ENCODE data around the gene BMPER.

The BMPER gene

DNA sequence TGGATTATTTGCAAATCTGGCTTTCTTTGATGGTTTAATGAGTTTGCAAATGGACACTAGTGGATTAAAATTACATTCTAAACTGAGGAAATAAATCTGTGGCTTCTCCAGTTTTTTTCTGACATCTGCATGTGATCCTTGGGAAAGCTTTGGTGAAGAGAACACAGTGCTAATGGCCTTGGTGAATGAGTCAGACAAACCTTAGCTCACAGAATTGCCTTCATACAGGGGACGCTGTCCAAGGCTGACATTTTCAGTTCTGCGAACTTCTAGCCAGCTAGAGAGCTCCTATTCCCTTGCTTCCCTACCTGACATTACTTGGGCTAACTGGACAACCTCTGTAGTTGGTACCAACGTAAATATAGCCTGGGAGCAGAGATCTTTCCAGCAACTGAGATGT is 21.2 kb downstream of the BMPER start (continued):
- TF ChIP-seq, protein P1, sequence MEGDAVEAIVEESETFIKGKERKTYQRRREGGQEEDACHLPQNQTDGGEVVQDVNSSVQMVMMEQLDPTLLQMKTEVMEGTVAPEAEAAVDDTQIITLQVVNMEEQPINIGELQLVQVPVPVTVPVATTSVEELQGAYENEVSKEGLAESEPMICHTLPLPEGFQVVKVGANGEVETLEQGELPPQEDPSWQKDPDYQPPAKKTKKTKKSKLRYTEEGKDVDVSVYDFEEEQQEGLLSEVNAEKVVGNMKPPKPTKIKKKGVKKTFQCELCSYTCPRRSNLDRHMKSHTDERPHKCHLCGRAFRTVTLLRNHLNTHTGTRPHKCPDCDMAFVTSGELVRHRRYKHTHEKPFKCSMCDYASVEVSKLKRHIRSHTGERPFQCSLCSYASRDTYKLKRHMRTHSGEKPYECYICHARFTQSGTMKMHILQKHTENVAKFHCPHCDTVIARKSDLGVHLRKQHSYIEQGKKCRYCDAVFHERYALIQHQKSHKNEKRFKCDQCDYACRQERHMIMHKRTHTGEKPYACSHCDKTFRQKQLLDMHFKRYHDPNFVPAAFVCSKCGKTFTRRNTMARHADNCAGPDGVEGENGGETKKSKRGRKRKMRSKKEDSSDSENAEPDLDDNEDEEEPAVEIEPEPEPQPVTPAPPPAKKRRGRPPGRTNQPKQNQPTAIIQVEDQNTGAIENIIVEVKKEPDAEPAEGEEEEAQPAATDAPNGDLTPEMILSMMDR (tag by site-specific recombination; IDR thresholded peaks at IDR 0.05), result no peak

DNA sequence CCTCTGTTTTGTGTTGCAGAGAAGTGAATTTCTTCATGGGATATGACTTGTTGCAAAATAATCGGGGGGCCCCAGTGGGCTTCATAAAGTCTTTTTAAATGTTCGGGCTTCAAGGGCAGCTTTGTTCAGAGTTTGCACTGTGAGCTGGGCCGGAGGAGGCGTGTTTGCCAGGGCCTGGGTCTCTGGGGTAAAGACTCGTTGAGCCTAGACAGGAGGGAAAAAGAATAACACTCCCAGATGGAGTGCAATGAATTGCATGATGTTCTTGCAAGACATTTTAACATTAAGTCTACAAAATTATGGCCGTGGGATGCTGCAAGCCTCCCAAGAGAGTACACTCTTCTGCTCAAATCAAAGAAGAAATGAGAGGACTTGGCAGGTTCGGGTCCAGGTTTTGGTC is 23.6 kb downstream of the BMPER start:
- H3K27ac ChIP-seq (ENCODE audit: extremely low read depth, low read depth, low read length), result no peak overlapping the region
- H3K36me3 ChIP-seq (ENCODE audit: control insufficient read depth in 2 of 2, insufficient read depth in 1 of 2, low read length in 2 of 2), result no peaks in the 10 kb centered on the region
- ChIA-PET CTCF (interaction anchor here (0.7 to 1.2 kb wide), 2 partner anchors 25 to 173 kb away, joined by 3 to 4 read pairs; no protein-coding TSS in a partner anchor), POLR2A (no interaction called here)
- H3K4me3 ChIP-seq (ENCODE audit: low read depth, low read length), result no peak overlapping the region
- TF ChIP-seq, protein P2, sequence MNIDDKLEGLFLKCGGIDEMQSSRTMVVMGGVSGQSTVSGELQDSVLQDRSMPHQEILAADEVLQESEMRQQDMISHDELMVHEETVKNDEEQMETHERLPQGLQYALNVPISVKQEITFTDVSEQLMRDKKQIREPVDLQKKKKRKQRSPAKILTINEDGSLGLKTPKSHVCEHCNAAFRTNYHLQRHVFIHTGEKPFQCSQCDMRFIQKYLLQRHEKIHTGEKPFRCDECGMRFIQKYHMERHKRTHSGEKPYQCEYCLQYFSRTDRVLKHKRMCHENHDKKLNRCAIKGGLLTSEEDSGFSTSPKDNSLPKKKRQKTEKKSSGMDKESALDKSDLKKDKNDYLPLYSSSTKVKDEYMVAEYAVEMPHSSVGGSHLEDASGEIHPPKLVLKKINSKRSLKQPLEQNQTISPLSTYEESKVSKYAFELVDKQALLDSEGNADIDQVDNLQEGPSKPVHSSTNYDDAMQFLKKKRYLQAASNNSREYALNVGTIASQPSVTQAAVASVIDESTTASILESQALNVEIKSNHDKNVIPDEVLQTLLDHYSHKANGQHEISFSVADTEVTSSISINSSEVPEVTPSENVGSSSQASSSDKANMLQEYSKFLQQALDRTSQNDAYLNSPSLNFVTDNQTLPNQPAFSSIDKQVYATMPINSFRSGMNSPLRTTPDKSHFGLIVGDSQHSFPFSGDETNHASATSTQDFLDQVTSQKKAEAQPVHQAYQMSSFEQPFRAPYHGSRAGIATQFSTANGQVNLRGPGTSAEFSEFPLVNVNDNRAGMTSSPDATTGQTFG (tag by site-specific recombination; IDR thresholded peaks at IDR 0.05; ENCODE audit: borderline replicate concordance), result no peak
- TF ChIP-seq ZBTB20 (tag by site-specific recombination; IDR thresholded peaks at IDR 0.05) (no peak), BCL11A (tag by site-specific recombination; IDR thresholded peaks at IDR 0.05; ENCODE audit: low read depth) (no peak), ZNF596 (tag by site-specific recombination; IDR thresholded peaks at IDR 0.05) (no peak), HOXA7 (CRISPR knock-in tag; IDR thresholded peaks at IDR 0.05; ENCODE audit: borderline replicate concordance) (no peak), ZNF221 (tag by site-specific recombination; IDR thresholded peaks at IDR 0.05; ENCODE audit: borderline replicate concordance) (no peak), ZNF23 (tag by site-specific recombination; IDR thresholded peaks at IDR 0.05; ENCODE audit: borderline replicate concordance) (no peak), KLF10 (tag by site-specific recombination; IDR thresholded peaks at IDR 0.05) (no peak)
- TF ChIP-seq, protein P3, sequence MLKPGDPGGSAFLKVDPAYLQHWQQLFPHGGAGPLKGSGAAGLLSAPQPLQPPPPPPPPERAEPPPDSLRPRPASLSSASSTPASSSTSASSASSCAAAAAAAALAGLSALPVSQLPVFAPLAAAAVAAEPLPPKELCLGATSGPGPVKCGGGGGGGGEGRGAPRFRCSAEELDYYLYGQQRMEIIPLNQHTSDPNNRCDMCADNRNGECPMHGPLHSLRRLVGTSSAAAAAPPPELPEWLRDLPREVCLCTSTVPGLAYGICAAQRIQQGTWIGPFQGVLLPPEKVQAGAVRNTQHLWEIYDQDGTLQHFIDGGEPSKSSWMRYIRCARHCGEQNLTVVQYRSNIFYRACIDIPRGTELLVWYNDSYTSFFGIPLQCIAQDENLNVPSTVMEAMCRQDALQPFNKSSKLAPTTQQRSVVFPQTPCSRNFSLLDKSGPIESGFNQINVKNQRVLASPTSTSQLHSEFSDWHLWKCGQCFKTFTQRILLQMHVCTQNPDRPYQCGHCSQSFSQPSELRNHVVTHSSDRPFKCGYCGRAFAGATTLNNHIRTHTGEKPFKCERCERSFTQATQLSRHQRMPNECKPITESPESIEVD (tag by site-specific recombination; IDR thresholded peaks at IDR 0.05), result no peak
- TF ChIP-seq, protein P4, sequence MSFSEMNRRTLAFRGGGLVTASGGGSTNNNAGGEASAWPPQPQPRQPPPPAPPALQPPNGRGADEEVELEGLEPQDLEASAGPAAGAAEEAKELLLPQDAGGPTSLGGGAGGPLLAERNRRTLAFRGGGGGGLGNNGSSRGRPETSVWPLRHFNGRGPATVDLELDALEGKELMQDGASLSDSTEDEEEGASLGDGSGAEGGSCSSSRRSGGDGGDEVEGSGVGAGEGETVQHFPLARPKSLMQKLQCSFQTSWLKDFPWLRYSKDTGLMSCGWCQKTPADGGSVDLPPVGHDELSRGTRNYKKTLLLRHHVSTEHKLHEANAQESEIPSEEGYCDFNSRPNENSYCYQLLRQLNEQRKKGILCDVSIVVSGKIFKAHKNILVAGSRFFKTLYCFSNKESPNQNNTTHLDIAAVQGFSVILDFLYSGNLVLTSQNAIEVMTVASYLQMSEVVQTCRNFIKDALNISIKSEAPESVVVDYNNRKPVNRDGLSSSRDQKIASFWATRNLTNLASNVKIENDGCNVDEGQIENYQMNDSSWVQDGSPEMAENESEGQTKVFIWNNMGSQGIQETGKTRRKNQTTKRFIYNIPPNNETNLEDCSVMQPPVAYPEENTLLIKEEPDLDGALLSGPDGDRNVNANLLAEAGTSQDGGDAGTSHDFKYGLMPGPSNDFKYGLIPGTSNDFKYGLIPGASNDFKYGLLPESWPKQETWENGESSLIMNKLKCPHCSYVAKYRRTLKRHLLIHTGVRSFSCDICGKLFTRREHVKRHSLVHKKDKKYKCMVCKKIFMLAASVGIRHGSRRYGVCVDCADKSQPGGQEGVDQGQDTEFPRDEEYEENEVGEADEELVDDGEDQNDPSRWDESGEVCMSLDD (tag by site-specific recombination; IDR thresholded peaks at IDR 0.05), result no peak
- no peaks in the 10 kb centered on the region for H3K9me3 ChIP-seq (ENCODE audit: control insufficient read depth, insufficient read depth, low read depth, low read length)
- H3K4me1 ChIP-seq (ENCODE audit: control insufficient read depth, insufficient read depth, low read length), result peaks cover 3% of the 10 kb centered on the region; the same call in 1 of the 2 replicates

DNA sequence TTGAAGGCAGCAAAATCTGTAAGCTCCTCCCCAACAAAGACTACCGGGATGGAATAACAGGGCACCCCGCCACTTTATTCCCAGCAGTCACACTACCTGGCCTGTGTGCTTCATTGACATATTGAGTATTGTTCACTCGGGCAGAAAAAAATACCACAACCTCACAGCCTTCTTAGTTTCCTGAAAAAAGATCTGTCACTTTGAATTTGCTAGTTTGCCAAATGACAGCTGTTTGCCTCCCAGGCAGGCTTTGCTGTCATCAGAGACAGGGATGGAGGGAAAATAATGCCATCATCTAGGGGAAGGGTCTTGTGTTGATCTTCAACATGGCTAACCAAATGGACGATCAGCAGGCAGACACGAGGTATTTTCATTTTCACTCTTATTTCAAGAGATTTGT is 26.9 kb downstream of the BMPER start:
- peaks cover 3% of the 10 kb centered on the region; the same call in 1 of the 2 replicates for H3K4me1 ChIP-seq (ENCODE audit: control insufficient read depth, insufficient read depth, low read length)
- TF ChIP-seq ZNF214 (tag by site-specific recombination; IDR thresholded peaks at IDR 0.05; ENCODE audit: borderline replicate concordance) (no peak), ZNF114 (tag by site-specific recombination; IDR thresholded peaks at IDR 0.05) (no peak), ZNF37A (tag by site-specific recombination; IDR thresholded peaks at IDR 0.05) (no peak), IKZF3 (tag by site-specific recombination; IDR thresholded peaks at IDR 0.05) (no peak), ZBTB21 (tag by site-specific recombination; IDR thresholded peaks at IDR 0.05) (no peak), ZNF623 (tag by site-specific recombination; IDR thresholded peaks at IDR 0.05) (no peak)
- POLR2A ChIA-PET, result no interaction called here
- no peak overlapping the region for H3K27ac ChIP-seq (ENCODE audit: extremely low read depth, low read depth, low read length)
- CTCF ChIA-PET, result interaction anchor here (0.5 to 4.0 kb wide), 56 partner anchors 9 to 920 kb away, joined by 3 to 34 read pairs (median 5); no protein-coding TSS in a partner anchor
- no peaks in the 10 kb centered on the region for H3K9me3 ChIP-seq (ENCODE audit: control insufficient read depth, insufficient read depth, low read depth, low read length)
- H3K4me3 ChIP-seq (ENCODE audit: low read depth, low read length), result no peak overlapping the region
- H3K36me3 ChIP-seq (ENCODE audit: control insufficient read depth in 2 of 2, insufficient read depth in 1 of 2, low read length in 2 of 2), result no peaks in the 10 kb centered on the region
